Head of caudate nucleus (tissue), 42 donors: ENCODE results near the gene LYG1.
"Not testable (repeated sequence)": the region's sequence is repeated elsewhere in the genome, so short reads cannot be mapped to it uniquely, and the experiment has no call there.

Experiments used
- DNase-seq, 42 donors: peaks; one replicate each; pipeline versions ENCODE4 v3.0.0 to v3.0.0-alpha.2; 2020 to 2021; ENCODE audit warnings: mixed read lengths in 7 of 42
- intact Hi-C: fragments of 100-400 bp; cut with DNase I; formaldehyde crosslinking; loops from one replicate; pipeline ENCODE4 v1.15.0; 2022

LYG1 gene

DNA sequence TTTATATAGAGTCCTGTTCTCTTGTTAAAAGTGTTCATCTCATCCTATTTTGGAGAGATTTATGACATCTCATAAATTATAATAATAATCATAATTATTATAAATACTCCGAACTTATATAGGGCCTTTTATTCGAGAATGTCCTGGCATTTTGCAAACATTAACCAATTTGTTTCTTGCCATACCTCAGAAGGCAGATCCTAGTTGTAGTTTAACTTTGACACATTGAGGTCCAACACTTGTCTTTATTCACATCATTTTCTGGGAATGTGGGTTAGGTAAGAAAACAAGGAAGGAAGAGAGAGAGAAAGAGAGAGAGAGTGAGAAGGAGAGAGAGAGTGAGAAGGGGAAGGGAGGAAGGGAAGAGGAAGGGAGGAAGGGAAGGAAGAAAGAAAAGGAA is at the start of gene LYG1:
LYG1 (minus strand) TSS at position 101 of the 400 bp plus-strand sequence. CDS start 5,527 bp downstream, outside the sequence.
- DNase-seq, intact Hi-C loops: not testable (repeated sequence)

DNA sequence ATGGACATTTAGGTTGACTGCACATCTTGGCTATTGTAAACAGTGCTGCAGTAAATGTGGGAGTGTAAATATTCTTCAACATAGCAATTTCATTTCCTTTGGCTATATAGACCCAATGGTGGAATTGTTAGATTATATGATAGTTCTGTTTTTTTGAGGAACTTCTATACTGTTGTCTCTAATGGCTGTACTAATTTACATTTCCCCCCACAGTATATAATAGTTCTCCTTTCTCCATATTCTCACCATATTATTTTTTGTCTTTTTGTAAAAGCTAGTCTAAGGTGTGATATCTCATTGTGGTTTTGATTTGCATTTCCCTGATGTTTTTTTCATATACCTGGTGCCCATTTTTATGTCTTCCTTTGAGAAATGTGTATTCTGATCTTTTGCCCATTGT is 49.2 kb upstream of the LYG1 start:
- intact Hi-C loops = no loop called here
- no peak for DNase-seq

DNA sequence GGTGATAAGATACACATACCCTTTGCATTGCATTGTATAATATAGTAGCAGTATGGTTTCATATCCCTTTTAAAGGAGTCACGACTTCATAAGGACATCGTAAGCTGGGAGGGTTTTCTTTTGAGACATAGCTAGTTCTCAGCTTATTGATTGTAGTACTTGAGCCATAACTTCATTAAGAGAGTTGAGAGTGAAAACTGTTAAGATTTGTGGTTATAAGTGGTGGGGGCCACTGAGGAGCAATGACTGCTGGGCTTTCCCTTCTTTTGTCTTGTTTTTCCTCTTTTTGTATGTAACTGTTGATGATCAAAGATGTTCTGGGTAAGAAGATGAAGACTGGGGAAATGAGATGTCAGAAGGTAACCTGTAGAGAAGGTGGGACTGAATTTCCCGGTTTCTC is 47.2 kb upstream of the LYG1 start:
- no peak for DNase-seq
- intact Hi-C loops = no loop called here

DNA sequence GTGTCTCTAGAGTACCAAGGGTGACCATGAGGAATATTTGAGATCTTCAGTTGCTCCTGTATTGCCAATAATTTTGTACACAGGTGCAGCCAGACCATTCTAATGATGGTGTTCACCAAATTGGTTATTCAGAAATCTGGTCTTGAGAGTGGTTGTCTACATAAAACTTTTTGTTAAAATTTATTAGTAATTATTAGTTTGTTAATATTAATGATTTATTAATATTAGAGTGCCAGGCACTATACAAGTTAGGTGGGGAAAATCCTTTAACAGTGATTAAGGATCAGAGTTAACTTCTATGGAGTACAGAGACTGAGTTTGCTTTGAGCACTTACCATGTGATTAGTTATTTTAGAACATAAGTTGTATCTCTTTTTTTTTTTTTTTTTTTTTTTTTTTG is 45.2 kb upstream of the LYG1 start:
- intact Hi-C loops = no loop called here
- no peak for DNase-seq

DNA sequence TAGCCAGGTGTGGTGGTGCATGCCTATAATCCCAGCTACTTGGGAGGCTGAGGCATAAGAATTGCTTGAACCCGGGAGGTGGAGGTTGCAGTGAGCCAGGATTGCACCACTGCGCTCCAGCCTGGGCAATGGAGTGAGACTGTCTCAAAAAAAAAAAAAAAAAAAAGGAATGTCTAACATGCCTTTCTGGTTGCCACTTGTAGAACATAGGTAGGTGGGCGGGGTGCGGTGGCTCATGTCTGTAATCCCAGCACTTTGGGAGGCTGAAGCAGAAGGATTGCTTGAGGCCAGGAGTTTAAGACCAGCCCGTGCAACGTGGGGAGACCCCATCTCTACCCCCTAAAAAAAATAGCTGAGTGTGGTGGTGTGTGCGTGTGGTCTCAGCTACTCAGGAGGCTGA is 44.4 kb upstream of the LYG1 start:
- intact Hi-C loops, DNase-seq: not testable (repeated sequence)

DNA sequence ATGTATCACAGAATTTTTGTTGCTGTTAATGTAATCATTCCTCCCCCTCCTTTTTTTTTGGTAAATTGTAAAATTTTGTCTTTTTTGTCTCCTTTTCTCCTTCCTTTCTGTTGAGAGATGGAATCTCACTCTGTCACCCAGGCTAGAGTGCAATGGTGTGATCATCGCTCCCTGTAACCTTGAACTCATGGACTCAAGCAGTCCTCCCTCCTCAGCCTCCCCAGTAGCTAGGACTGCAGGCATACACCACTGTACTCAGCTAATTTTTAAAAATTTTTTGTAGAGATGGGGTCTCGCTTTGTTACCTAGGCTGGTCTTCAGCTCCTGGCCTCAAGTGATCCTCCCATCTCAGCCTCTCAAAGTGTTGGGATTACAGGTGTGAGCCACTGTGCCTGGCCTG is 41.5 kb upstream of the LYG1 start:
- intact Hi-C loops = no loop called here
- DNase-seq = no peak

DNA sequence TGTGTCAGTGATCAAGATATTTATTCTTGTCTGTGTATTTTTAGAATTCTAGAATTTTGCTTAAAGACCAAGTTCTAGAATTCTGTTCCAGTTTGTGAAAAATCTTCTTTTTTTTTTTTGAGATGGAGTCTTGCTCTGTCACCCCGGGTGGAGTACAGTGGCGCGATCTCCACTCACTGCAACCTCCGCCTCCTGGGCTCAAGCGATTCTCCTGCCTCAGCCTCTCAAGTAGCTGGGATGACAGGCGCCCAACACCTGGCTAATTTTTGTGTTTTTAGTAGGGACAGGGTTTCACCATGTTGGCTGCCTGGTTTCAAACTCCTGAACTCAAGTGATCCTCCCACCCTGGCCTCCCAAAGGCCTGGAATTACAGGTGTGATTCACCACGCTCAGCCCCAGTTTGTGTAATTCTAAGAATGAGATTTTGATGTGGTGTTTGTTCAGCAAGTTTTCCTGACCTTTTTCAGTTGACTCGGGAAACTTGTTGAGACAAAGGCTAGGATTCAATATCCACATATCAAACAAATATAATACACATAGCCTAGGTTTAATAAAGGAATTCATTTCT is 39.8 kb upstream of the LYG1 start:
- intact Hi-C loops = no loop called here
- no peak for DNase-seq

DNA sequence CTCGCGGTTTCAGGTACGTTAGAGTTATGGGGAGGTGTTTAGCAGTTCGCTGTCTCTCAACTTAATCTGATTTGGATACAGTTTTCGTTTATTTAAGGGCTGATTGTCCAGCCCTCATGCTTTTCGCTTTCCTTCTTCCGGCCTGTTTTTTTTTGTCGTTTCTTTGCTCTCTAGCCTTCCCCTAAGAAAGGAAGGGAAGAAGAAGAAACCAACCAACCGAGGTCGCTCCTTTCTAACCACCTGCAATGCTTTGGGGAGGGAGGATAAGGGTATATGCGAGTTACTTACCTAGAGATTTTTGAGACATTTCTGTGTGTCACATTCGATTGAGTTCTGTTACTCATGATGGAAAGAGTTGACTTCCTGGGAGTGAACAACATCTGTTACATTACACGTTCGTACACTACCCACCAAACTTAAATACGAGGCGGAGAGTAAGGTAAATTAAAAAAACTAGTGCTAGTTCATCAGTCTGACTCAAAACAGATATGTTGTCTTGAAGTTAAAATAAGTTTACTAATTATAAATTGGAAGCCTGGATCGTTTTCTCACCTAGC is 37.1 kb upstream of the LYG1 start:
- DNase-seq = no peak
- intact Hi-C loops = loop anchor here (10.0 kb wide), 1 partner anchor 183 kb away; the partner anchor contains the start of genes LIPT1 and TSGA10

DNA sequence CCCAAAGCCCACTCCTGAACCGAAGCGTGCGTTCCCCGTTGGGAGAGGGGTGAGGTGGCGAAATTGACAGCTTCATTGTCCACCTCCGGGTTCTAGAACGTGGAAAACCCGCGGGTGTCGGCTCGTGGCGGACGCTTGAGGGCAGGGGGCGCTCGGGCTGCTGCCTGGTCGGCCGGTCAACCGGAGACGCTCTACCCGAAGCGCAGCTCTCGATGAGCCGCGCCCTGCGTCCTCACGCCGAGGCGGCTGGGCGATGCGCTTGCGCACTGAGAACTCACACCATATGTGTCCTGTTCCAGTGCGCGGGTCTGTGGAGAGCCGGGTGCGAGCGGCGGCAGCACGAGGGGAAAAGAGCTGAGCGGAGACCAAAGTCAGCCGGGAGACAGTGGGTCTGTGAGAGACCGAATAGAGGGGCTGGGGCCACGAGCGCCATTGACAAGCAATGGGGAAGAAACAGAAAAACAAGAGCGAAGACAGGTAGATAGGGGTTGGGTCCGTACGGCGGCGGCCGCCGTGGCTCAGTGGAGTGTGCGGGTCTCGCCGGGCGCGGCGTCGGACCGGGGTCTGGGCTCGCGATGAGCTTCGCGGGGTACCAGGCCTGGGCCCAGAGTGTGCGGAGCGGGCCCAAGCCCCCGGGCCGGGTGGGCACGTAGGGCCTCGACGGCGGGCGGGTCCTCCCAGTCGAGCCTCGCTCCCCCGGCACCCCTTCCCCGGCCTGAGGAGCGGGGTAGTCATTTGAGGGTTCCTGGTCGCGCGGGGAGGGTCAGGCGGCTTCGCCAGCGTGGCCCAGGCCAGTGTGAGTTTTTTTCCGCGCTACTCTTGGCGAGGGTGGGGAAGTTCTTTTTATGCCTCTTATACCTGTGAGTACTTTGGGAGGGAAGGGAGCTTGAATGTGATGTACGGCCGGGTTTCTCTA is 36.4 kb upstream of the LYG1 start, which contains the start of gene EIF5B:
EIF5B (plus strand) TSS at position 277 of the 916 bp plus-strand sequence; CDS start at position 443, 166 bp downstream.
- intact Hi-C loops = loop anchor here (1.0 to 10.0 kb wide), 3 partner anchors 153 to 183 kb away; partner anchors contain the start of genes LIPT1, MITD1, MRPL30 and REV1
- peak; percentile 93 to 99 (median 97) for DNase-seq

DNA sequence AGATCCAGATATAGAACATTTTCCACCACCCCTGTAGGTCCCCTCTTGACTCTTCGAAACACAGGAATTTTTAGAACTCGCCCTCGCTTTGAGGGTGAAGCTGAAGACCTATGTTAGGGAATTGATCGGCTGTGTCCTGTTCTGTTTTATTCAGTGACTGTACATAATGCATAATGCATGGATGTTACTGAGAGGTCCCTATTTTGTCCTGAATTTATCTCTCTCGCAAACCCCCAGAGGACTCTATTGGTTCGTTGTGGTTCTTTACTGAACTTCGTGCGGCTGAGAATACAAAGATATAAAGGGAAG is 35.8 kb upstream of the LYG1 start:
- DNase-seq = peak in 2 of 42 donors; percentile 5 to 27
- intact Hi-C loops = loop anchor here (1.0 to 10.0 kb wide), 3 partner anchors 154 to 182 kb away; partner anchors contain the start of genes LIPT1, MITD1, MRPL30 and REV1

DNA sequence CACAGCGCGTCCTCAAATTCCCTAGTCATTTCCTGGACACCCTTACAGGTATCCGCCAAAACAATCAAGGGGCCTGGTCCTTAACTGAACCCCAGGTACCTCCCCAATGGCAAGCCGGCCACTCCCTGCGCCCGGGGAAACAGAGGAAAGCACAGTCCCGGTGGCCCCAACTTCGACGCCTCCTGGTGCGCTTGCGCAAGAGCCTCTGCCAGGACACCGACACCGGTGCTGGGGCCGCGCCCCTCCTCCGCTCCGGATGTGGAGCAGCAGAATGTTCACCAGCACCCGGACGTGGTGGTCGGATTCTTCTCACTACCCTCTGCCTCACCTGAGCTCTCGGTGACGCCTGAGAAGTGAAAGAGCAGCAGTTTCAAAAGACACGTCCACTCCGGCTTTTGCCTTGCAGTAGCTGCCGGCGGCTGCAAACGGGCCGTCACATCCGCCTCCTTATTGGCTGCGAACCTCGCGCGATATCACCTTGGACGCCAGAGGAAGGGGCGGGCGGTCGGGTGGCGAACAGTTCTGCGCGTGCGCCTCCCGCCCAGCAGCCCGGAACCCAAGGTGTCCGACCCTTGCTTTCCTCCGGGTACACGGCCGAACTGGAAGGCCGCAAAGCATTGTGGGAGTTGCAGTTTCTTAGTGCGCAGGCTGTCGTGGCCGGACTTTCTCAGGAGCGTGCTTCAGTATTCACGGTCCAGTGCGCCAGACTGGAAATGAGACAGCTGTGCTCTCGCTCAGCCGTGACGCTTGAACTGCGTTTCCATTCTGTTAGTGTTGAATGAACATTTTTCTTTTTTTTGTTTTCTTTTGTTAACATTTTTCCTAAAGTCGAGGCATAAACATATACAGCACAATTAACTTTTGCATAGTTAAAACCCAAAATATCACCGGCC is 35.2 kb upstream of the LYG1 start, which contains the start of gene TXNDC9:
TXNDC9 (minus strand) TSS at position 423 of the 893 bp plus-strand sequence. CDS start 3,123 bp downstream, outside the sequence.
- intact Hi-C loops = loop anchor here (2.0 to 10.0 kb wide), 2 partner anchors 155 to 181 kb away; partner anchors contain the start of genes LIPT1, MITD1, MRPL30 and TSGA10

DNA sequence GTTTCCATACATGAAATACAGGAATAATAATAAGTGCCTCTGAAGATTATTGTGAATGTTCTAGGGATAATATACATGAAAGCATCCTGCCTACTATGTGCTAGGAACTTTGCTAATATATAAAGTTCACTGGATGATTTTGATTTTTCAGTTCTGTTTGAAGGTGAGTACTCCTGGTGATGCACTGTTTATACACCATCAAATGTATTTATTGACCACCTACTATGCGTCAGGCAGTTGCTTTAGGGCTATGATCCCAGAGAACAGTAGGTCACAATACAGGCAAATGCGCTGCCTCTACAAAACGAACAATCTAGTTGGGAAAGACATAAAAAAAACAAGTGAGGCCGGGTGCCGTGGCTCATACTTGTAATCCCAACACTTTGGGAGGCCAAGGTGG is 24.4 kb upstream of the LYG1 start:
- intact Hi-C loops = no loop called here
- DNase-seq = no peak

More for the DNA sequence above, 35.2 kb upstream of the LYG1 start, which contains the start of gene TXNDC9:
- DNase-seq = peak; percentile 96 to 99 (median 98)

DNA sequence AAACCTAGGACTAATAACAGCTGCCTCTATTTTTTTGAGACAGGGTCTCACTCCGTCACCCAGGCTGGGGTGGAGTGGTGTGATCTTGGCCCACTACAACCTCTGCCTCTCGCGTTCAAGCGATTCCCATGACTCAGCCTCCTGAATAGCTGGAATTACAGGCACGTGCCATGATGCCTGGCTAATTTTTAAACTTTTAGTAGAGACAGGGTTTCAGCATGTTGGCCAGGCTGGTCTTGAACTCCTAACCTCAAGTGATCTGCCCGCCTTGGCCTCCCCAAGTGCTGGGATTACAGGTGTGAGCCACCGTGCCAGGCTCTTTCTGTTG is 16.8 kb upstream of the LYG1 start:
- peak in 1 of 42 donors; percentile 10 for DNase-seq
- intact Hi-C loops = not testable (repeated sequence)

DNA sequence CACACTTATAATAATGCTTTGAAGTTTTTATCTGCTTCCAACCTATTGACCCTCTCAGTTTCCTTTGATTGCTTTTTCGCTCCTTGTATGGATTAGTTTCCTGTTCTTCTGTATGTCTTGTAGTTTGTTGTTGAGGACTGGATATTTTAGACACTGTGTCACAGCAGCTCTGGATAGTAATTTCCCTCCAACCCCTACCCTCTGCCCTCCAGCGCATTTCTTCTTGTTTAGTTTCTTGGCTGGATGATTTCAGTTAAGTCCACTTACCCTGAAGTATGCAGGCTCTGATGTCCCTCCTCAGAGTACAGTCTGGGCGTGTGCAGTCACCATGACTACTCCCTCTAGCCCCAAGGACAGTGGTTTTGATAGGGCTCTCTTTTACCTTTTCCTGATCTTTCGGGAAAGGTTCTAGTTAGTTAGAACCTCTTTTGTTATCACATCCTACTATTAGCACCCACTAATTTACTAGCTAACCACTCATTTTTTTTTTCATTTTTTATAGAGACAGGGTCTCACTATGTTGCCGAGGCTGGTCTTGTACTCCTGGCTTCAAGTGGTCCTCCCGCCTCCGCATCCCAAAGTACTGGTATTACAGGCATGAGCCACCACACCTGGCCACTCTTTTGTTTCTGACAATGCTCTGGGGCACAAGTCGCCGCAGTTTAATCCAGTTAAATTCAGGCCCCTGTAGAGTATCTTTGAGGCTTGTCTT is 16.3 kb upstream of the LYG1 start:
- intact Hi-C loops = no loop called here
- peak in 1 of 42 donors; percentile 14 for DNase-seq

DNA sequence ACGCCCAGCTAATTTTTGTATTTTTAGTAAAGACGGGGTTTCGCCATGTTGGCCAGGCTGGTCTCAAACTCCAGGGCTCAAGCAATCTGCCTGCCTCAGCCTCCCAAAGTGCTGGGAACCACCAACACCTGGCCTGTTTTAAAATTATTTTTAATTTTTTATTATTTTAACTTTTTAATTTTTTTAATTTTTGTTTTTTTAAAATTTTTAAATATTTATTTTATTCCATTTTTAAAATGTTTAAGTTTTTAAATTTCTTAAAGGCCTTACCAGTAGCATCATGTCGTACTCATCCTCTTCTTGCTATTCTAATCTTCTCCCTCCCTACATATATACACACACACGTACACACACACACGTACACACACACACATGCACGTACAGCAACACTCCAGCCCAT is 1.4 kb downstream of the LYG1 start:
- intact Hi-C loops = no loop called here
- no peak for DNase-seq

DNA sequence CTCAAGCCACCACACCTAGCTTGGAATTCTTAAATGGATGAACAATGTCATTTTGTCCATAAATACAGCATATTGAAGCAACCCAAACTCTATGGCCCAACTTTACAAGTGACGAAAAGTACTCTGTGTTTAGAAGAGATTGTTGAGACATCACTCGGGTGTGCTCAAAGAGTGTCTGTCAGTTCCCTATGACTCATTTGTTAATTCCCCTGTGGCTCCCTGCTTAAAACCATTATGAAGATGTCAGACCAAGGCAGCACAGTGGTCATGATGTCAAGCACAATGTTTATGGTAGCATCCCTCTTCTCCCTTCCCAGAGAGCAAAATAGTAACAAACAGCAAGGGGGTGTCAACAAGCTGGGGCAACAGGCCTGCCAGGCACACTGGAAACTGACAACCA is 3.0 kb downstream of the LYG1 start:
- DNase-seq = no peak
- intact Hi-C loops = no loop called here

DNA sequence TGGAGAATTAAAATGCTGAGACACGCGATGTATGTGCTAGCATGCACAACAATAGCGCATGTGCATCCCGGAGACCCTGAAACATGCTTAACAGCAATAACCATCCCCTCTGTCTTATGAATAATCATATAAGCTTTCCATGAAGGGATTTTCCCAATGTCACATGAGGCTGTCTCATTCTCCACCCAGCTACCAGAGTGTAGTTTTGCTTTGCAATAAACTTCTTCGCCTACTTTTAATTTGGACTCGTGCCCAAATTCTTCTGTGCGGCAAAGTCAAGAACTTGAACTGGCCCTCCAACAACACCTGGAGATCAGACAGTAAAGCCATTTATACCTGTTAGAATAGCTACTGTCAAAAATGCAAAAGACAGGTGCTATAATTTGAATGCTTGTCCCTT is 15.5 kb downstream of the LYG1 start:
- intact Hi-C loops = no loop called here
- DNase-seq = no peak
